Trophoblast cell (in vitro differentiated cells and primary cell): ENCODE results near the gene LY9.

Experiments
- DNase-seq, 2 donors: peaks; one replicate each; pipeline ENCODE4 v3.0.0-alpha.2; 2016
- H2AFZ ChIP-seq: 2 replicates; pipeline ENCODE4 v1.6.1; 2013; ENCODE audit warnings: low read length, moderate library complexity, mild to moderate bottlenecking; ENCODE audit not compliant: insufficient read depth, poor library complexity
- H2AK5ac ChIP-seq: 2 replicates; pipeline ENCODE4 v1.6.1; 2013; ENCODE audit warnings: mild to moderate bottlenecking, low read length
- H2BK120ac ChIP-seq: 2 replicates; pipeline ENCODE4 v1.6.1; 2013; ENCODE audit warnings: low read length, mild to moderate bottlenecking, moderate library complexity; ENCODE audit not compliant: insufficient read depth, poor library complexity
- H2BK12ac ChIP-seq: 2 replicates; pipeline ENCODE4 v1.6.1; 2013; ENCODE audit warnings: mild to moderate bottlenecking, low read length, moderate library complexity
- H2BK5ac ChIP-seq: 2 replicates; pipeline ENCODE4 v1.6.1; 2013; ENCODE audit warnings: low read length, low read depth, moderate library complexity, mild to moderate bottlenecking; ENCODE audit not compliant: poor library complexity
- H3K14ac ChIP-seq: 2 replicates; pipeline ENCODE4 v1.6.1; 2013; ENCODE audit warnings: mild to moderate bottlenecking, low read length
- H3K18ac ChIP-seq: 2 replicates; pipeline ENCODE4 v1.6.1; 2013; ENCODE audit warnings: mild to moderate bottlenecking, low read length
- H3K23ac ChIP-seq: 2 replicates; pipeline ENCODE4 v1.6.1; 2013; ENCODE audit warnings: low read length
- H3K27ac ChIP-seq: 2 replicates; pipeline ENCODE4 v1.5.1; 2013; ENCODE audit warnings: low read depth, mild to moderate bottlenecking, inconsistent platforms, low read length, moderate library complexity
- H3K27me3 ChIP-seq: 2 replicates; pipeline ENCODE4 v1.6.1; 2013; ENCODE audit warnings: inconsistent platforms, mild to moderate bottlenecking, low read length, moderate library complexity; ENCODE audit not compliant: insufficient read depth
- H3K36me3 ChIP-seq, 2 experiments: 1 replicate in 1 of 2; 2 replicates in 1 of 2; pipeline ENCODE4 v1.6.1; 2013; ENCODE audit warnings: low read length in 2 of 2, mild to moderate bottlenecking in 2 of 2, moderate library complexity in 1 of 2; ENCODE audit not compliant: insufficient read depth in 2 of 2, control insufficient read depth in 1 of 2
- H3K4ac ChIP-seq: 2 replicates; pipeline ENCODE4 v1.6.1; 2013; ENCODE audit warnings: low read depth, mild to moderate bottlenecking, low read length, moderate library complexity
- H3K4me1 ChIP-seq, 2 experiments: 1 replicate in 1 of 2; 2 replicates in 1 of 2; pipeline ENCODE4 v1.6.1; 2013; ENCODE audit warnings: low read length in 2 of 2, mild to moderate bottlenecking in 2 of 2, moderate library complexity in 1 of 2; ENCODE audit not compliant: insufficient read depth in 2 of 2, control insufficient read depth in 1 of 2
- H3K4me2 ChIP-seq: 2 replicates; pipeline ENCODE4 v1.6.1; 2013; ENCODE audit warnings: inconsistent platforms, mild to moderate bottlenecking, low read length, moderate library complexity
- H3K4me3 ChIP-seq: 2 replicates; pipeline ENCODE4 v1.5.1; 2013; ENCODE audit warnings: mild to moderate bottlenecking, low read depth, low read length, inconsistent platforms
- H3K79me1 ChIP-seq: one replicate; pipeline ENCODE4 v1.6.1; 2013; ENCODE audit warnings: low read length
- H3K79me2 ChIP-seq: 2 replicates; pipeline ENCODE4 v1.6.1; 2013; ENCODE audit warnings: low read length, mild to moderate bottlenecking; ENCODE audit not compliant: control insufficient read depth, insufficient read depth, poor library complexity
- H3K9ac ChIP-seq: 2 replicates; pipeline ENCODE4 v1.6.1; 2013; ENCODE audit warnings: mild to moderate bottlenecking, low read length
- H3K9me3 ChIP-seq: 2 replicates; pipeline ENCODE4 v1.6.1; 2013; ENCODE audit warnings: low read depth, mild to moderate bottlenecking, control low read depth, inconsistent platforms, low read length; ENCODE audit not compliant: insufficient read depth
- H4K12ac ChIP-seq: 2 replicates; pipeline ENCODE4 v1.6.1; 2013; ENCODE audit warnings: low read depth, mild to moderate bottlenecking, low read length, moderate library complexity
- H4K8ac ChIP-seq: 2 replicates; pipeline ENCODE4 v1.6.1; 2013; ENCODE audit warnings: low read depth, mild to moderate bottlenecking, low read length, moderate library complexity
- H4K91ac ChIP-seq: one replicate; pipeline ENCODE4 v1.6.1; 2013; ENCODE audit warnings: low read depth, mild to moderate bottlenecking, low read length, moderate library complexity
- WGBS: extraction: QIAGEN DNeasy Blood & Tissue Kit; methylation state at CpG from one replicate; pipeline ENCODE4 v1.1.7; 2013; ENCODE audit warnings: missing lambda C conversion rate; ENCODE audit not compliant: insufficient read length, insufficient coverage; ENCODE audit errors: extremely low coverage; 5-methylcytosine and 5-hydroxymethylcytosine counted together

Gene LY9

DNA sequence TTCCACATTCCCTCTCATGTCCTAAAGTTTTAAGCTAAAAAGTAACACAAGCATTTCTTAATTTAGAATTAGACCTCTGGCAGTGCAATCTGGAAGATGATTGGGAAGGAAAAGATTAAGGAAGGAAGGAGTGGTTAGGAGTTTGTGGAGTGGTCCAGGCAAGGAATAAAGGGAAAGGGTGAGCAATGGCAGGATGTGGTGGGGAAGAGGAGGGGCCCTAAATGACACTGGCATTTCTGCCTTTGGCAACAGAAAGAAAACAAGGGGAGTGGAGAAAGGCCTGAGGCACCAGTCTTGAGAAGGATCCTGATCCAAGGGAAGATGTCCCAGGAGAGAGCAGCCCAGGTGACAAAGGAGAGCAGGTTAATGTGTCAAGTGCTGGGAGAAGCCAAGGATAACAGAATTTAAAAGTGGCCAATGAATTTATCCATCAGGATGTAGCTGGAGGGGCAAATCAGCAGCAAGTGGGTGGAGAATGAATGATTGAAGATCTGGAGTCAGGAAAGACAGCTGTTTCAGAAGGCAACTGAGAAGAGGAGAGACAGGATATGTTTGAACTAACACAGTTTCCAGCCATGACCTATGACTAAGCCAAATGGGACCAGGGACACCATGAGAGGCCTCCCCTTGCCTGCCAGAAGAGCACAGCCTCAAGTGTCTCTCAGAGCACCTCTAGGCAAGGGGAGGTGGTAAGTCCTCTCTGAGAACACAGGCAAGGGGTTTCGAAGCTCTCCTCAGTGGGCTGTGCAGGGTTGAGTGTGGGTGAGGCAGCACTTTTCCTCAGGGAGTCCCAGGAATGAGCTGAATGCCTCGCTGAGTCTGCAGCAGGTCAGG, 20.9 kb upstream of the LY9 start:
- no peaks in the 10 kb centered on the region for H3K36me3 ChIP-seq
- peaks cover 8 to 9% of the 10 kb centered on the region in 2 experiments for H3K4me1 ChIP-seq
- no peak overlapping the region for H3K4me3 ChIP-seq
- no CpG with 5 or more reads among the region's 2 CpGs for WGBS
- no peak overlapping the region for H2BK12ac ChIP-seq
- H2BK120ac ChIP-seq: no peak overlapping the region
- H3K18ac ChIP-seq: no peak overlapping the region
- no peak overlapping the region for H3K4ac ChIP-seq
- no peak overlapping the region for H2AFZ ChIP-seq
- H3K23ac ChIP-seq: no peak overlapping the region
- no peaks in the 10 kb centered on the region for H3K79me2 ChIP-seq
- H3K14ac ChIP-seq: no peak overlapping the region
- no peak overlapping the region for H4K12ac ChIP-seq
- no peak overlapping the region for H2AK5ac ChIP-seq
- no peaks in the 10 kb centered on the region for H3K9me3 ChIP-seq
- no peak for DNase-seq
- no peaks in the 10 kb centered on the region for H3K27me3 ChIP-seq
- no peak overlapping the region for H4K91ac ChIP-seq
- H3K4me2 ChIP-seq: no peak overlapping the region
- no peak overlapping the region for H3K9ac ChIP-seq
- H3K79me1 ChIP-seq: peaks cover 1% of the 10 kb centered on the region
- no peak overlapping the region for H2BK5ac ChIP-seq
- no peak overlapping the region for H3K27ac ChIP-seq
- H4K8ac ChIP-seq: no peak overlapping the region

DNA sequence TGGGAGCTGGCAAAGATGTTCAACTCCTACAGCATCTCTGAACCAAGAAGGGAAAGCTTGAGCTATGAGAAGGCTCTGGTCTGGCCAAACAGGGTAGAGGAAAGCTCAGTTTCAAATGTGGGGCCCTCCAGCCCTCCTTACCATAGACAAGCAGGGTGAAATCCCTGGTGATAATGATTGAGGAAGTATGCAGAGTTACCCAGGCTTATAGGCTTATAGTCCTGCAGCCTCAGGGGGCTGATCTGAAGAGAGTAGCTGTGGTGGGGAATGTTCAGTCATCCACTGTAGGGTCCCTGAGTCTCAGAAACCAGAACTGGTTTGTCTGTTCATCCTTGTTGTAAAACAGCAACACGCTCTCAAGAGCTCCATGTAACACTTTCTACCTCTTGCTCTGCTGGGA, 19.8 kb upstream of the LY9 start:
- Histone ChIP-seq H2BK120ac (no peak overlapping the region), H3K9me3 (no peaks in the 10 kb centered on the region), H3K9ac (no peak overlapping the region), H3K18ac (no peak overlapping the region), H4K91ac (no peak overlapping the region), H3K79me2 (peaks cover 3% of the 10 kb centered on the region), H3K27me3 (no peaks in the 10 kb centered on the region), H2BK5ac (no peak overlapping the region), H2AFZ (no peak overlapping the region), H4K12ac (no peak overlapping the region), H3K36me3 (no peaks in the 10 kb centered on the region), H3K14ac (no peak overlapping the region), H4K8ac (no peak overlapping the region), H3K4me3 (no peak overlapping the region), H3K79me1 (peaks cover 6% of the 10 kb centered on the region), H3K4me1 (peaks cover 14% of the 10 kb centered on the region in 2 experiments), H3K4ac (no peak overlapping the region), H2BK12ac (no peak overlapping the region), H3K23ac (no peak overlapping the region), H3K27ac (no peak overlapping the region), H3K4me2 (no peak overlapping the region), H2AK5ac (no peak overlapping the region)
- no CpG with 5 or more reads among the region's 1 CpG for WGBS
- no peak for DNase-seq

DNA sequence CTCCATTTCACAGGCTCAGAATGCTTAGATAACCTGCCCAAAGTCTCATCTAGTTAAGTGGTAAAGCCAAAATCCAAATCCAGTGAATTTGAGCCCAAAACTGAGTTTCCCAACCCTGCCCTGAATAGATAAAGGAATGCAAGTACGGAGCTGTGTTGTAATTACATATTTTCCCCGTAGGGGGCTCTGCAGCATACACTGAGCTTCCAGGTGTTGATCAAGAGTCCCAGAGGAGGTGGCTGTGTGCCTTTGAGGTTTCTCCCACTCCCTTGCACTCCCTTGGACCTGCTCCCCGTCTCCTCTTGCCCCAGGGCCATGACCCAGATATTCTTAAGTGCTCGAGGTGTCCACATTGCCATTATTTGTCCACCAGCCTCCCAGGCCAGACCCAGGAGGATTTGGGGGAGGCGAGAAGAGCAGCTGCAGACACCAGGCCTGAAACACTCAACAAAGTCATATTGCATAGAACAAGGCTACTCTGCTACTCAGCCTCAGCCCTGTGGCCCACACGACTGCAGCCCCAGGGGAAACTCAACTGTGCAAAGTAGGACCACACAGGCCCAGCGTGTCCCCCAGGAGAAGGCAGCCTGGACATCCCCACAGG, 18.4 kb upstream of the LY9 start:
- H3K79me1 ChIP-seq: peaks cover 14% of the 10 kb centered on the region
- no peak overlapping the region for H4K91ac ChIP-seq
- H3K4me2 ChIP-seq: no peak overlapping the region
- H4K12ac ChIP-seq: no peak overlapping the region
- peaks cover 5% of the 10 kb centered on the region for H3K79me2 ChIP-seq
- no peak overlapping the region for H3K4me3 ChIP-seq
- WGBS: no CpG with 5 or more reads among the region's 7 CpGs
- H2AK5ac ChIP-seq: peak overlapping the region; percentile 25
- no peaks in the 10 kb centered on the region for H3K27me3 ChIP-seq
- no peaks in the 10 kb centered on the region for H3K9me3 ChIP-seq
- no peak overlapping the region for H3K14ac ChIP-seq
- H3K4me1 ChIP-seq: peaks cover 20 to 25% of the 10 kb centered on the region in 2 experiments
- no peak overlapping the region for H3K9ac ChIP-seq
- no peak overlapping the region for H3K4ac ChIP-seq
- peak overlapping the region; percentile 23 for H2BK12ac ChIP-seq
- no peak overlapping the region for H2BK5ac ChIP-seq
- H3K23ac ChIP-seq: no peak overlapping the region
- no peak overlapping the region for H4K8ac ChIP-seq
- peak; percentile 58 to 86 for DNase-seq
- no peaks in the 10 kb centered on the region for H3K36me3 ChIP-seq
- no peak overlapping the region for H3K27ac ChIP-seq
- H2BK120ac ChIP-seq: no peak overlapping the region
- H3K18ac ChIP-seq: no peak overlapping the region
- H2AFZ ChIP-seq: no peak overlapping the region

- H3K36me3 ChIP-seq: no peaks in the 10 kb centered on the region
- H4K91ac ChIP-seq: no peak overlapping the region
- peak overlapping the region; percentile 30 for H2BK12ac ChIP-seq
- peak overlapping the region; percentile 20 for H2BK120ac ChIP-seq
- H3K14ac ChIP-seq: no peak overlapping the region
- no peaks in the 10 kb centered on the region for H3K27me3 ChIP-seq
- H2AFZ ChIP-seq: no peak overlapping the region
- H3K79me2 ChIP-seq: peaks cover 5% of the 10 kb centered on the region
- no peak for DNase-seq
- no peak overlapping the region for H3K4me2 ChIP-seq
- H4K12ac ChIP-seq: no peak overlapping the region
- H3K27ac ChIP-seq: no peak overlapping the region
- H3K79me1 ChIP-seq: peaks cover 14% of the 10 kb centered on the region
- no peak overlapping the region for H2BK5ac ChIP-seq
- no peaks in the 10 kb centered on the region for H3K9me3 ChIP-seq
- H3K4me1 ChIP-seq: peaks cover 18 to 25% of the 10 kb centered on the region in 2 experiments
- H3K23ac ChIP-seq: no peak overlapping the region
- no CpG with 5 or more reads among the region's 6 CpGs for WGBS
- no peak overlapping the region for H3K9ac ChIP-seq
- H3K4ac ChIP-seq: no peak overlapping the region
- no peak overlapping the region for H3K18ac ChIP-seq
- H2AK5ac ChIP-seq: peak overlapping the region; percentile 28
- no peak overlapping the region for H4K8ac ChIP-seq
- H3K4me3 ChIP-seq: no peak overlapping the region
These were observed 17.0 kb upstream of the LY9 start for GRCh38 chr1:160778976-160779375.
